Islet of Langerhans (tissue), 1 donor: ENCODE data around the gene SNAPC4.
A peak's percentile ranks its signal among the peaks of the same experiment; 100 is the strongest.

Experiments
- FAIRE-seq: peaks from one replicate; lab custom pipeline; 2011; peaks lifted over from hg19 to GRCh38; lab: Jason Lieb, UNC

SNAPC4 gene

GRCh38 chr9:136387217-136387616 is 12.8 kb downstream of the SNAPC4 start:
- no peak for FAIRE-seq

GRCh38 chr9:136386018-136386417 is 14.0 kb downstream of the SNAPC4 start:
- peak; percentile 9 for FAIRE-seq

GRCh38 chr9:136385015-136385414 is 15.0 kb downstream of the SNAPC4 start:
- FAIRE-seq: no peak

GRCh38 chr9:136383436-136383835 is 16.5 kb downstream of the SNAPC4 start:
- FAIRE-seq: no peak

GRCh38 chr9:136381966-136382513 is 17.9 kb downstream of the SNAPC4 start:
- FAIRE-seq: no peak

GRCh38 chr9:136381311-136381710 is 18.7 kb downstream of the SNAPC4 start:
- FAIRE-seq: no peak

- no peak for FAIRE-seq
Observed at GRCh38 chr9:136380381-136380780, 19.6 kb downstream of the SNAPC4 start.

- FAIRE-seq: no peak
Observed at GRCh38 chr9:136379891-136380290, 20.1 kb downstream of the SNAPC4 start.

- FAIRE-seq: no peak
Observed at GRCh38 chr9:136379401-136379800, 20.6 kb downstream of the SNAPC4 start.

GRCh38 chr9:136379003-136379287 is 21.0 kb downstream of the SNAPC4 start:
- FAIRE-seq: no peak

GRCh38 chr9:136378170-136379002 is 21.6 kb downstream of the SNAPC4 start:
- no peak for FAIRE-seq

GRCh38 chr9:136377341-136378169 is 22.4 kb downstream of the SNAPC4 start:
- no peak for FAIRE-seq

- no peak for FAIRE-seq
Observed at GRCh38 chr9:136376457-136376856, 23.5 kb downstream of the SNAPC4 start.

- no peak for FAIRE-seq
Observed at GRCh38 chr9:136375096-136375495, 24.9 kb downstream of the SNAPC4 start.

- no peak for FAIRE-seq
Observed at GRCh38 chr9:136374183-136374575, 25.8 kb downstream of the SNAPC4 start.

GRCh38 chr9:136373300-136374182 is 26.4 kb downstream of the SNAPC4 start, which contains the start of gene CARD9:
CARD9 (minus strand) TSS chr9:136373669; CDS start chr9:136372078, 1,591 bp downstream.
- no peak for FAIRE-seq

GRCh38 chr9:136372561-136373299 is 27.2 kb downstream of the SNAPC4 start:
- no peak for FAIRE-seq

GRCh38 chr9:136372006-136372405 is 28.0 kb downstream of the SNAPC4 start:
- no peak for FAIRE-seq

GRCh38 chr9:136371533-136371880 is 28.5 kb downstream of the SNAPC4 start:
- no peak for FAIRE-seq

GRCh38 chr9:136370687-136371532 is 29.1 kb downstream of the SNAPC4 start:
- FAIRE-seq: no peak

GRCh38 chr9:136370037-136370436 is 29.9 kb downstream of the SNAPC4 start:
- FAIRE-seq: no peak
